Stimulated activated CD4-positive, alpha-beta T cell treated with anti-CD3 and anti-CD28 coated beads, Interleukin-1b, Interleukin-23, amount 100 ng/mL, for 4 hours (primary cell): ENCODE measurements around the gene SPEF1.
"Not testable (repeated sequence)": the region's sequence is repeated elsewhere in the genome, so short reads cannot be mapped to it uniquely, and the experiment has no call there.

Experiments used
- DNase-seq, 2 donors: peaks; one replicate each; pipeline ENCODE4 v3.0.0-alpha.2; 2020; ENCODE audit warnings: low read depth in 2 of 2

The SPEF1 gene

GRCh38 chr20:3811467-3812258 lies 30.4 kb upstream of the SPEF1 start:
- peak; percentile 90 for DNase-seq

DNA sequence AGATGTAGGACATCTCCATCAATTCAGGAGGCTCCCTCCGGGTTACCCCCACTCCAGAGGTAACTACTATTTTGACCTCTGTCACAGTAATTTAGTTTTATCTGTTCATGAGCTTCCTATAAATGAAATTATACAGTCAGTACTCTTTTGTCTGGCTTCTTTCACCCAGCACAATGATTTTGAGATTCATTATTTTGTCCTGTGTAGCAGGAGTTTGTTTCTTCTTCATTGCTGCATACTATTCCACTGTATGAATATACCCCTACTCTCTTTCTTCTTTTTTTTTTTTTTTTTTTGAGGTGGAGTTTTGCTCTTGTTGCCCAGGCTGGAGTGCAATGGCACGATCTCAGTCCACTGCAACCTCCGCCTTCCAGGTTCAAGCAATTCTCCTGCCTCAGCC lies 27.3 kb upstream of the SPEF1 start:
- no peak for DNase-seq

DNA sequence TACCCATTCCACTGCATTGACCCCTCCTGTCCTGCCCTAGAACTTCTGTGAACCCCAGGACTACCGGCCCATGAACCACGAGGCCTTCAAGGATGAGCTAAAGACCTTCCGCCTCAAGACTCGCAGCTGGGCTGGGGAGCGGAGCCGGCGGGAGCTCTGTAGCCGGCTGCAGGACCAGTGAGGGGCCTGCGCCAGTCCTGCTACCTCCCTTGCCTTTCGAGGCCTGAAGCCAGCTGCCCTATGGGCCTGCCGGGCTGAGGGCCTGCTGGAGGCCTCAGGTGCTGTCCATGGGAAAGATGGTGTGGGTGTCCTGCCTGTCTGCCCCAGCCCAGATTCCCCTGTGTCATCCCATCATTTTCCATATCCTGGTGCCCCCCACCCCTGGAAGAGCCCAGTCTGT lies 23.5 kb upstream of the SPEF1 start:
- DNase-seq: no peak

- DNase-seq: no peak
Observed at GRCh38 chr20:3804254-3804751, 23.1 kb upstream of the SPEF1 start.

GRCh38 chr20:3803854-3804253 lies 22.6 kb upstream of the SPEF1 start:
- DNase-seq: no peak

DNA sequence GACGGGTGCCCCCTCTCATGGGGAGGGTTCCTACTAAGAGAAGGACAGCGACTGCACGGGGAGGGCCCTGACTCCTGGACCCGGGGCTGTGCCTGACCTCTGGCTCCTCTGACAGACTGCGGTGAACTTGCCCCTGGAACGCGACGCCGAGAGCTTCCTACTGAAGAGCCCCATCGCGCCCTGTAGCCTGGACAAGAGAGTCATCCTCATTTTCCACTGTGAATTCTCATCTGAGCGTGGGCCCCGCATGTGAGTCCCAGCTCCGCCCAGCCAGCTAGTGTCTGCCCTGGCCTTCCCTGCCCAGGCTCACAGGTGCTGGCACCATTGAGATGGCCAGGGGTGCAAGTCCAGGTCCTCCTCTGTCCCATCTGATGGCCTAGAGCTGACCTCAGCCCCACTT lies 22.0 kb upstream of the SPEF1 start:
- no peak for DNase-seq

DNA sequence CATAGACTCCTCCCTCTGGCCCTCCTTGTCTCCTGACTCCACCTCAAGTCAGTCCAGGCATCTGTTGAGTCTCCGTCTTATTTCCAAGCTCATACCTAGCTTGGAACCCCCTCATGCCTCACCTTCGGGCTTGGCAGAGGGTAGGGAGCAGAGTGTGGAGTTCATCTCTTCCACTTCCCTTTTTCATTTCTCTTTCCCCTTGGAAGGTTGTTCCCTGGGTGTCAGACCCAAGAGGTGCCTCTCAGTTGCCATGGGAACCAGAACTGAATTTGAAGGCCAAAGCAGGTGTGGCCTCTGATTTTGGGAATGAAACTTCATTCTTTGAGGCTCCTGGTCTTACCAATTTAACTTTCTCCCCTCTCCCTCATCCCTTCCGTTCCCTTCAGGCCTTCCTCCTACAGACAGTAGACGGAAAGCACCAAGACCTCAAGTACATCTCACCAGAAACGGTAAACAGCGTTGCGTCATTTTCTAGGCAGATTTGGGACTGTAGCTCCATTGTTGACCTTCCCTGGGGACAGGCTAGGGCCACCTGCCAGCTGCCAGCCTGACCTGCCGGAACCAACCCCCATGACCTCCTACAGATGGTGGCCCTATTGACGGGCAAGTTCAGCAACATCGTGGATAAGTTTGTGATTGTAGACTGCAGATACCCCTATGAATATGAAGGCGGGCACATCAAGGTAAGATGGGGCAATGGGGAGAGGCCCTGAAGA lies 21.4 kb upstream of the SPEF1 start:
- DNase-seq: no peak

GRCh38 chr20:3801846-3802245 lies 20.6 kb upstream of the SPEF1 start:
- no peak for DNase-seq

- no peak for DNase-seq
Observed at GRCh38 chr20:3801299-3801698, 20.1 kb upstream of the SPEF1 start.

DNA sequence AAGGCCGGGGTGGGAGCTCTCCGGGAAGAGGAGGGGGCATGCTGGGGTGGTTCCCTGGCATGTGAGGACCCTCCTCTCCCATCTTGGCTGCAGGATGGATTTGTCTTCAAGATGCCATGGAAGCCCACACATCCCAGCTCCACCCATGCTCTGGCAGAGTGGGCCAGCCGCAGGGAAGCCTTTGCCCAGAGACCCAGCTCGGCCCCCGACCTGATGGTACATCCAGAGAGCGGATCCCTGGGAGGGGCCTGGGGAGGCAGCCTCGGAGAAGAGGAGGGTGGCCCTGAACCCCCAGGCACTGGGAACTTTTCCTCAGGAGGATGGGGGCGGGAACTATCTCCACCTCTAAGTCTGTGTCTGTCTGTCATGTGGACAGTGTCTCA lies 19.6 kb upstream of the SPEF1 start:
- no peak for DNase-seq

GRCh38 chr20:3800256-3800877 lies 19.1 kb upstream of the SPEF1 start:
- DNase-seq: no peak

DNA sequence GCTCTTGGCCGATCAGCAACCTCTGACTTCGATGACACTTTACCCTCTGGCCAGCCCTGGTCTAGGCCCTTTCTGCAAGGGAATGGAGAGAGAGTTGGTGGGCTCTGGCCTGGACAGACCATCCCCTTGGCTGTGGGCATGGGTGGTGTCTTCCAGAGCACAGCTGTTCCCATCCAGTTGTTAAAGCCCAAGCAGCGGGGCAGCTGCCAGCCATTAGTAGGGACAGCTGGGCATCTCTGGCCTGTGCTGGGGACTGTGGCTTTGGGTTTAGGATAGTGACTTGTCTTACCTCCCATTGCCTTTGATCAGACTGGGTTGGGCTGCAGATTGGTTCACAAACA lies 17.6 kb upstream of the SPEF1 start:
- DNase-seq: no peak

DNA sequence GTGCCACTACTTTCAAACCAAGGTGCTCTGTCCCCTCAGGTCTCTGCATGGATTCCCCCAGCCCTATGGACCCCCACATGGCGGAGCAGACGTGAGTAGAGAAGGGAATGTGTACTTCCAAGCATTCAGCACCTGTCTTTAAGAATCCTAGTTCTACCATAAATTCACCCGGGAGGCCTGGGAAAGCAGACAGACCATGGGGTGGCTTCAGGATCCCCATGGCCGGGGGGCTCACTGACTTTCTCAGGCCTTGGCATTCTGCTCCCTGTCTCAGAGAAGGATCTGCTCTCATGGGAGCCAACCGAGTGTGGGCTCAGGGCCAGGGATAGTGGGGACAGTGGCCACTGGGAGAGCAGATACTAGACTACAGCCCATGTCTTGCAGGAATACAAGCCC lies 17.1 kb upstream of the SPEF1 start:
- DNase-seq: no peak

DNA sequence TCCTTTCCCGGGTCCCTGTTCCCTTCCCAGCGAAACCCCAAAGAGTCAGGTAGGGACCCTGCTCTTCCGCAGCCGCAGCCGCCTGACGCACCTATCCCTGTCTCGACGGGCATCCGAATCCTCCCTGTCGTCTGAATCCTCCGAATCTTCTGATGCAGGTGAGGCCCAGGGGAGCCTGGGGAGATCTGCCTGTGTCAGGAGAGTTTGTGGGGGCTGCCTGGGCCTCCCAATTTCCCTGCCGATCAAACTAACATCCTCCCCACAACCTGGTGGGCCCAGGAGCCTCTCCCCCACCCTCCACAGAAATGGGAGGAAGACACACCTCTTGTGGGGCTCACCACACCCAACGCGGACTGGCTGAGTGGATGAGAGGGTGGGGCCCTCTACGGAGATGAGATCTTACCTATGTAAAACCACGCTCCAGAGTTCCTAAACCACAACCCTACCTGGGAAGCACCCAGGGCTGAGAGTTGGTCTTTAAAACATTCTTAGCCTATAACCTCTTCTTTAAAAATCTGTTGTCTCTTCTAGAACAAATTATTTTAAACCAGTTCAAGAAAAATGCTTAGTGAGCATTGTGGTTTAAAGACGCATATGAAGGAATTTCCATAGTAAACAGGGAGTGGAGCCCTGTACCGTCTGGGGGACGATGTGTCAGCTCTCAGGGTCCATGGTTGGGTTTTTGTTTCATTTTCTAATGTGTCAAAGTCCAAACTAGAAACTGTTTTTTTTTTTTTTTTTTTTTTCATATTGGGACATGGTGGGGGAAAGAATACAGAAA lies 16.5 kb upstream of the SPEF1 start:
- no peak for DNase-seq

DNA sequence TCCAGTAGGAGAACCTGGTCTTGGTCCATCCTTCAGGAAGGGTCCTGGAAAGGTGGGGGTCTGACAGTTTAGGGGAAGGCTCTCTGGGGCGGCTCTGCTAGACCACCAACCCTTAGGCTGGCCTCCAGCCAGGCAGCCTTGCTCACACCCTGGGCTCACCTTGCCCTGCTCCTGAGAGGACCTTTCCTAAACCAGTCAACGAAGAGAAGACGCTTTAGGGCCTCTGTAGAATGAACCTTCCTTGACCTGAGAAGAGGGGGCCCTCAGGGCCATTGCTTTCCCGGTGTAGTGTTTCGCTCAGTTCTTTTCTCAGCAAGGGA lies 15.9 kb upstream of the SPEF1 start:
- no peak for DNase-seq

DNA sequence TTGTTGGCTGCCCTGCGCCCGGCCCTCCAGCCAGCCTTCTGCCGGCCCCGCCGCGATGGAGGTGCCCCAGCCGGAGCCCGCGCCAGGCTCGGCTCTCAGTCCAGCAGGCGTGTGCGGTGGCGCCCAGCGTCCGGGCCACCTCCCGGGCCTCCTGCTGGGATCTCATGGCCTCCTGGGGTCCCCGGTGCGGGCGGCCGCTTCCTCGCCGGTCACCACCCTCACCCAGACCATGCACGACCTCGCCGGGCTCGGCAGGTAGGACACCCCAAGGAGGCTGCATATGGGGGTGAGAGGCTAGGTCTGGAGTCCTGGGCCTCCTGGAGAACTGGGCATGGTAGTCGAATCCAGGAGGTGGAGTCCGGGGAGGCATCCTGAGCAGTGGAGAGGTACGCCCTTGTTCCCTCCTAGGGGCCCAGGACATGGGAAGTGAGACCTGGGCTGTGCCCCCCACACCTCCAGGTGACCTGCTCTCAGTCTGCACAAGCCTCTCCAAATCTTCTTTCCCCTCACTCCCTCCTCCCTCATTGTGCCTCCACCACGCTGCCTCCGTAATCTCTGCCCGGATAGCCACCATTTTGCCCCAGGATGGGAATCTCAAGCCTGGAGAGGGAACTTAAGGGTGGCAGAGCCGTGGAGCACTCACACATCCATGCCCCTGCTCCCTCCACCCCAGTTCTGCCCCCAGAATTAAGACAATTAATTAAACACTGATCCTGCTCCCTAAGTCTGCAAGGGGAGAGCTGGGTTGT lies 15.4 kb upstream of the SPEF1 start:
- DNase-seq: no peak

GRCh38 chr20:3795511-3796468 lies 14.5 kb upstream of the SPEF1 start, which contains the start of gene CDC25B:
CDC25B (plus strand) TSS chr20:3796310; CDS start chr20:3796532, 222 bp downstream.
- DNase-seq: peak; percentile 79 to 85

DNA sequence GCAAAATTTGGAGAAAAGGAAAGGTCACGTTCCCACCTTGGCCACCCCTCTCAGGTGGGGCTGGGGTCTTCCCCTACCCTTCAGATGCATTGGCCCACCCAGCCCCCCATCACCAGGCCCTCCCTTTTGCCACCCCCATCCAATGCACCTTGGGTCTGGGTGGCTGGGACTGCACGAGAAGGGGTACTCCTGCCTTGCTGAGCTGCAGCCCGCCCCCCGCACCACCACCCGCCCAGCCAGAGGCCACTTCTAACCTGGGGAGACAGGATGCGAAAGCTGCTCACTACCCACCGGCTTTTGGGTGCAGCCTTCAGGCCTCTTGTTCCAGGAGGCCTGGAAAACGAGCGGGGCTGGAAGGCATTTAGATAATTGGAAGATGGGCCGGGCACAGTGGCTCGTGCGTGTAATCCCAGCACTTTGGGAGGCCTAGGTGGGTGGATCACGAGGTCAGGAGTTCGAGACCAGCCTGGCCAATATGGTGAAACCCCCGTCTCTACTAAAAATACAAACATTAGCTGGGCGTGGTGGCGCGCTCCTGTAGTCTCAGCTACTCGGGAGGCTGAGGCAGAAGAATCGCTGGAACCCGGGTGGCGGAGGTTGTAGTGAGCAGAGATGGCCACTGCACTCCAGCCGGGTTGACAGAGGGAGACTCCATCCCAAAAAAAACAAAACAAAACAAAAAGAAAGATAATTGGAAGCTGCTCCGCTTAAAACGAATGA lies 13.6 kb upstream of the SPEF1 start:
- DNase-seq: no peak

GRCh38 chr20:3794168-3794567 lies 12.9 kb upstream of the SPEF1 start:
- DNase-seq: not testable (repeated sequence)

DNA sequence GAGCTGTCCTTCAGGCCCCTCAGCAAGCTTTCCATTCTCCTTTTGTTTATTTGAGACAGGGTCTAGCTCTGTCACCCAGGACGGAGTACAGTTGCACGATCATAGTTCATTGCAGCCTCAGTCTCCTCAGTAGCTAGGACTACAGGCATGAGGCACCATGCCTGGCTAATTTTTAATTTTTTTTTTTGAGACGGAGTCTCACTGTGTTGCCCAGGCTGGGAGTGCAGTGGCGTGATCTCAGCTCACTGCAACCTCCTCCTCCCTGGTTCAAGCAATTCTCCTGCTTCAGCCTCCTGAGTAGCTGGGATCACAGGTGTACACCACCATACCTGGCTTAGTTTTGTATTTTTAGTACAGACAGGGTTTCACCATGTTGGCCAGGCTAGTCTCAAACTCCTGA lies 8.0 kb upstream of the SPEF1 start:
- not testable (repeated sequence) for DNase-seq
